Measurements from ENCODE around the gene VIT.

GRCh38 chr2:36680012-36680411 lies 16.5 kb upstream of the VIT start:
- no peak for TF ChIP-seq EZH2 (IDR thresholded peaks at IDR 0.05; ENCODE audit: low read length, unreplicated experiment)
- no peak for TF ChIP-seq CTCF (conservative IDR thresholded peaks at IDR 0.05; ENCODE audit: low read depth, low read length)
